COLO668 (cell line): Measurements from ENCODE around the gene SMC3.
"Not testable (repeated sequence)": the region's sequence is repeated elsewhere in the genome, so short reads cannot be mapped to it uniquely, and the experiment has no call there.

ENCODE experiments used
- DNase-seq: peaks from one replicate; lab custom pipeline; 2025; ENCODE audit not compliant: unreplicated experiment; lab: John Stamatoyannopoulos, UW

The SMC3 gene

DNA sequence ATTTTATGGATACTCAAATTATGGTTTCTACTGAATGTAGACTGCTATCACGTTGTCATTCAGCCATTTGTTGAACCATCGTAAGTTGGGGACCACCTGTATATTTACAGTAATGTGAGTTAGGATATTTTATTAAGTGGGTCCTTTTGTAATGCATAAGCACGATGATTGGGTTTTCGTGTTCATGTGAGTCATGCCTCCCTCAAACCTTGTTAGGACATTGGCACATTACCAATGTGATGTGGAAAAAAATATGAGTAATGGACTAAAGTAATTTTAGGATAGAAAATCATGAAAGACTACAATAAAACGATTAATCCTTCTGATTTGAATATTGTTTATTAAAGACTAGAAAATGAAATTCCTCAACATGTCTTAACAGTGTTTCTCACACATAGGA, 8.7 kb downstream of the SMC3 start:
- no peak for DNase-seq

DNA sequence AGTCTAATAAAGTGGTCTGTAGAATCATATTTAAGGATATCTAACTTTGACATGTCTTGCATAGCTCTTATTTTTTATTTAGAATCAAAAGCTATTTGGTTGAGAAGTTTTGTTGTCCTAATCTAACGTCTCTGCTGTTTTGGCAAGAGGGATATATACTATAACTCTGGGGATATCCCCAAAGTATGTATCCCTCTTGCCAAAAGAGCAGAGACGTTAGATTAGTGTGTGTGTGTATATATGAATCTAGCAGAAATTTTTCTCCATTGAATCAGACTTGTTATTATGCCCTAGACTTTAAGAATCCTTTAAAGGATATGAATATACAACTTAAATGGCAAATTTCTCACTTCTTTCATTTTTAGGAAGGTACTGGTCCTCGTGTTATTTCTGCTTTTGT, 9.6 kb downstream of the SMC3 start:
- no peak for DNase-seq

DNA sequence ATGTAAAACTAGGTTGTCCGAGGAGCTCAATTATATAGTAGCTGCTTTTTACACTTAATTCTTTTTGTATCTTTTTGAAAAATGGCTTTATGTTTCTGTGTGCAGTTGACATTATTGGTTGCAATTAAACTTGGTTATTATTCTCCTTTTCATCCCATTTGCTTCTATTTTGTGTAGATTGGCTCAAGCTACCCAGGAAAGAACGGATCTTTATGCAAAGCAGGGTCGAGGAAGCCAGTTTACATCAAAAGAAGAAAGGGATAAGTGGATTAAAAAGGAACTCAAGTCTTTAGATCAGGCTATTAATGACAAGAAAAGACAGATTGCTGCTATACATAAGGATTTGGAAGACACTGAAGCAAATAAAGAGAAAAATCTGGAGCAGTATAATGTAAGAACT, 16.5 kb downstream of the SMC3 start:
- no peak for DNase-seq

- no peak for DNase-seq
Observed at GRCh38 chr10:110591760-110592159, 24.3 kb downstream of the SMC3 start.

DNA sequence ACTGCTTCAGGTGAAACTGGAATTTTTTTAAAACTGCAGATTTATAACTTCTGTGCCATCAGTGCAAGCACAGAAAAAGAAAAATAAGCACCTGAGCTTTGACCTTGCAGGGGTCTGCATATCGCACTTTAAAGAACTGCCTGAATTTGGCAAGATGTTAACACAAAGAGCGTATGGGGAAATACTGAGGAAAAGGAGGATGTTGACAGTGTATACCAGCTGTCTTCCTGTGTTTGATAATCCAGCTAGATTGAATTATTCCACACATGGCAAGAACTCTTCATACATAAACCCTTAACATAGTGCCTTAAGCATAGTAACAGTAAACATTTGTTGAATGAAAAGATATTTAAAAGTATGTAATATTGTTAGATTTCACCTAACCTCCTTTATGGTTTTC, 30.0 kb downstream of the SMC3 start:
- DNase-seq: no peak

GRCh38 chr10:110600487-110601101, 33.1 kb downstream of the SMC3 start:
- DNase-seq: peak; percentile 5

GRCh38 chr10:110601581-110601980, 34.1 kb downstream of the SMC3 start:
- no peak for DNase-seq

DNA sequence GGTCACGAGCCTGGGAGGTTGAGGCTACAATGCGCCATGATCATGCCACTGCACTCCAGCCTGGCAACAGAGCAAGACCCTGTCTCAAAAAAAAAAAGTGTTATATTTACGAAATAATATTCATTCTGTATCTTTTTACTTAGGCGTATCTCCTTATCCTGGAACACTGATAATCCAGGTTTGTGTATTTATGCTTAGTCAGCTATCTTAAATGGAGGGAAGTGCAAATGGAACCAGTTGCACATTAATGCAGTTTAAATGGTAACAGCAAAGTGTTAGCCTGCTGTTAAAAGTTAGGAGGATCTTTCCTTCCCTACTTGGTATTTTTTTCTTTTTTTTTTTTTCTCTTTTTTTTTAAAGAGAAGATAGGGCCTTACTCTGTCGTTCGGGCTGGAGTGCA, 40.6 kb downstream of the SMC3 start:
- no peak for DNase-seq

DNA sequence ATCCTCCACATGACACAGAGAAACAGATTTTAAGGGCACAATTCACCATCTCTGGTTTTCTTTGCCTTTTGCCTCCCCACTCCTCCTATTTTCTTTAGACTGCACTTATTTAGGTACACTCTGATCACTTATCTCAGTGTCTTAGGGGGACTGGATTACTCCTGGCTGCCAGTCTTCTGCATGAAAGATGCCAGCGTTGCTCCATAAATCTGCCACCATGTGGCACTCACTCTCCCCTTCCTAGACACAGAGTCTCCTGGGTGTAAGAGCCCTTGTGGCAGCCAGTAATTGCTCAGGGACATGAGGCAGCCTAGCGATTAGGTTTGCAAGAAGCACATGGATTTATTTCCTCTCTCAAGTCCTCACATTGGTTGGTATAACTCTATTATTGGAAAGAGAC, 42.1 kb downstream of the SMC3 start:
- peak; percentile 8 for DNase-seq

- DNase-seq: peak; percentile 23
Observed at GRCh38 chr10:110610308-110610774, 42.8 kb downstream of the SMC3 start.

DNA sequence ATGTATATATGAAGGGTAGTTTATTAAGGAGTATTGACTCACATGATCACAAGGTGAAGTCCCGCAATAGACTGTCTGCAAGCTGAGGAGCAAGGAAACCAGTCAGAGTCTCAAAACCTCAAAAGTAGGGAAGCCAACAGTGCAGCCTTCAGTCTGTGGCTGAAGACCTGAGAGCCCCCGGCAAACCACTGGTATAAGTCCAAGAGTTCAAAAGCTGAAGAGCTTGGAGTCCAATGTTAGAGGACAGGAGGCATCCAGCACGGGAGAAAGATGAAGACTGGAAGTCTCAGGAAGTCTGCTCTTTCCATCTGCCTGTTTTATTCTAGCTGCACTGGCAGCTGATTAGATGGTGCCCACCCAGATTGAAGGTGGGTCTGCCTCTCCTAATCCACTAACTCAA, 43.3 kb downstream of the SMC3 start:
- DNase-seq: not testable (repeated sequence)

DNA sequence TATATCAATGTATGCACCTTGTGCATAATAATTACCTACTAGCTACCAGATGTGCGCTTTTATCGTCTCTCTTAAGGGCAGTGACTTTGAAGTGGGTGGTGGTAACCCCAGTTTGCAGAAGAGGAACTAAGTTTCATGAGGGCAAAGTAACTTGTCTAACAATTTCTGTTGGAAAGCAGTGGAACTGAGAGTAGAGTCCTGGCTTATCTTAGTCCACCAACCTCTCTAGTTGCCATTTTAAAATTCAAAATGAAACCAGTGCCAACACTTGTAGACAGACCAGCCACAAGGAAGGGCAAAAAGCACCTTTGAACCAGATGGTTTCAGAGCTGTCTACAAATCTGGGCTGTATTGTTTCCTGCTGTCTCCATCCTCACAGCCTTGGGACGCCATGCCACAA, 44.6 kb downstream of the SMC3 start:
- no peak for DNase-seq

DNA sequence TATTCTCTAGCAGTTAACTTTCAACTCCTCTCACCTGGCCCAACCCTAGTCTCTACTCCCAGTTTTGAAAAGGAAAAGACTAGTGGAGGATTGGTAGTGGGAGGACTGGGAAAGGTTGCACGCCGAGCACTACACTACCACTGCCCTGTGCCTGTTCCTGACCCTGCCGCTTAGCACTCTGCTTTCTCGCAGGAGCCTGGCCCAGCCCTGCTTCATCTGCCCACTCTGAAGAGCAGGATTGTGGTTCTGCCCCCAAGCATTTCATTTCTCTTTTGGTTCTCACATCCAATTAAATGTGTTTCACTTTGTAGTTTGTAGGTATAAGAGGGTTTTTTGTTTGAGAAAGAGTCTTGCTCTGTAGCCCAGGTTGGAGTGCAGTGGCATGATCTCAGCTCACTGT, 45.1 kb downstream of the SMC3 start:
- no peak for DNase-seq

- DNase-seq: no peak
Observed at GRCh38 chr10:110613341-110613995, 46.0 kb downstream of the SMC3 start.

DNA sequence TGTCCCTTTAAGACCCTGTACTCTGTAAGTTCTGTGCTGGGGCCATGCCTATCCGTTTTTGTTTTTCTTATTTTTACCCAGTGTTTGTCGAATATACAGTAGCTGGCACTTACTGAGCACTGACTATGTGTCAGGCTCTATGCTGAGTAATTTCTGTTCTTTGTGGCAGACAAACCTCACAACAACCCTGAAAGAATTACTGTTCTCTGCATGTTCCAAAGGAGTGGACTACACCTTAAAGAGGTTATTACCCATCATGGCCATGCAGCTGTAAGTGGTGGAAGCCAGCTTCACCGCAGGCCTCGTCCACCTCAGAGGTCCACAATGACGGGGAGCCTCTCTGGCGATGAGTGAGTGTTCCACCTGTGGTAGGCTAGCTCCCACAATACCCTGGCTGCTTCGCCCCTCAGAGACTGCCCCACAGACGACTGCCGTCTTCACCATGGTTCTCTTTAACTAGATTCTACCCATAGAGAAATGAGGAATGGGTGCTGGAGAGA, 46.6 kb downstream of the SMC3 start:
- no peak for DNase-seq

- no peak for DNase-seq
Observed at GRCh38 chr10:110615057-110615747, 47.7 kb downstream of the SMC3 start.

DNA sequence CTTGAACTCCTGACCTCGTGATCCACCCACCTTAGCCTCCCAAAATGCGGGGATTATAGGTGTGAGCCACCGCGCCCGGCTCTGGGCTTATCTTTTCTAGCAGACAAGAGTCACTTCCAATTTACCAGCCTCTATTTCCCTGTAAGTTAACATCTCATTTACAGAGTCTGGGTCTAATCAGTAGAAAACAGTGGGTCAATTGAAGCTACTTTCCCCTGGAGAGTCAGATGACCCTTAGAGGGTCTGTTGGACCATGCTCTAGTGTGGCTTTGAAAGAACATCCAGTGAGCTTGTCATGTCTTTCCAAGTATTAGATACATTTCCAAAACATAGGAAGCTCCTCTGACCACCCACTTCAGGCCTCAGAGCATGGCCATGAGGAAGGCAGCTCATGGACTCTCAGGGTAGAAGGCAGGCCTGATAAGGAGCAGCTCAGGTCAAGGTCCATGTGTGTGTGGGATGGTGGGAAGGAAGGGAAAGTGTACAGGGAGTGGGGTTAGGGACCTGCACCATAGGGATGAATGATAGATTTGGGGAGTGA, 49.1 kb downstream of the SMC3 start:
- DNase-seq: no peak

DNA sequence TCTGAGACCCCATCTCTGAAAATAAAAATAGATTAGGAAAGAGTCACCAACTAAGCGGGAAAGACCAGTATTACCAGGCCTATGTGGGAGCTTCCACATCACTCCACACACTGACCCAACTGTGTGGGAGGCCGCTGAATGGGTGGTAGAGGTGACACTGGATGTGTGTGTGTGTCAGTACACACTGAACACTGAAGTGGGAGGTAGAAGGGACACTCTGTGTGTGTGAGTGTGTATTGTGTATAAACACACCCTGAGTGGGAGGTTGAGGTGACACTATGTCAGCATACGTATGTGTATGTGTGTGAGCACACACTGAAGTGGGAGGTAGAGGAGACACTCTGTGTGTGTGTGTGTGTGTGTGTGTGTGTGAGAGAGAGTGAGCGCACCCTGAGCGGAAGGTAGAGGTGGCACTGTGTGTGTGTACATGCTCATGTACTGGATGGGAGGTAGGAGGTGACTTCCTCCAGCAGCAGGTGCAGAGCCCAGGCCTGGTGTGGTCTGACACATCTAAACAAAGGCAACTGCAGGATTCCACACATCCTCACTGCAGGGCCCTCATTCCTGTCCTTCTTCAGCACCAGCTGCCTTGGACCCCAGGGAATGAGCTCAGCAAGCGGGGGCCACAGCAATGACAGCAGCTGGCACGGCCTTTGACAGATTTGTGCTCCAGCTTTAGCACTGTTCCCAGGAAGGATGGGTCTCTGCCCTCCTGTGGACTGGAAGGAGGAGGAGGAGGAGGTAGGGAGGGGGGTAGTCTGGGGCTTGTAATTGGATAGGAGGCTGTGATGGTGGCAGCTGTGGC, 50.1 kb downstream of the SMC3 start:
- peak; percentile 78 for DNase-seq

DNA sequence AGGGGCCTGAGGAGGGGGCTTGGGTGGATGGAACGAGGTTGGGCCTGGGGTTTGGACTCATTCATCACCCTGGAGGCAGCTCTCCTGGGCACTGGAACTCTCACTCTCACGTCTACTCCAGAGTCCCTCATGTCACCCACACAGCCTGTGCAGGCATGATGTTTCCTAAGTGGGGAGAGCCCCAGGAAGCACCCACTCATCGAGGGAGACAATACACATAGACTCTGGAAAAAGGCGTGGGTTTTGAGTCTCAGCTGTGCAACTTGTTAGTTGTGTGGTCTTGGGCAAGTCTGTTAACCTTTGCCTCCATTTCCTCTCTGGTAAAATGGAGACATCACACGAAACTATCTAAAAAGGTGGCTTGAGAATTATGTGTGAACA, 50.7 kb downstream of the SMC3 start:
- no peak for DNase-seq

- peak; percentile 47 for DNase-seq
Observed at GRCh38 chr10:110619514-110620397, 52.3 kb downstream of the SMC3 start.
